Ishikawa (cell line): ENCODE data around the gene TRIM54.

ENCODE experiments used
- CEBPB ChIP-seq: IDR thresholded peaks from 2 replicates; pipeline ENCODE4 v1.6.1; 2012
- CREB1 ChIP-seq: IDR thresholded peaks from 2 replicates; pipeline ENCODE4 v1.6.1; 2012; ENCODE audit warnings: low read depth
- EGR1 ChIP-seq: IDR thresholded peaks from 2 replicates; pipeline ENCODE4 v1.6.1; 2012
- EP300 ChIP-seq: IDR thresholded peaks from 2 replicates; pipeline ENCODE4 v1.6.1; 2012; ENCODE audit warnings: borderline replicate concordance
- FOXM1 ChIP-seq: IDR thresholded peaks from 2 replicates; pipeline ENCODE4 v1.6.1; 2012; ENCODE audit warnings: low read depth, borderline replicate concordance
- MAX ChIP-seq: IDR thresholded peaks from 2 replicates; pipeline ENCODE4 v1.6.1; 2012
- NFIC ChIP-seq: IDR thresholded peaks from 2 replicates; pipeline ENCODE4 v1.6.1; 2012
- RAD21 ChIP-seq: IDR thresholded peaks from 2 replicates; pipeline ENCODE4 v1.6.1; 2012; ENCODE audit warnings: low read depth
- REST ChIP-seq: IDR thresholded peaks from 2 replicates; pipeline ENCODE4 v1.6.1; 2012; ENCODE audit warnings: low read depth, mild to moderate bottlenecking
- TAF1 ChIP-seq: IDR thresholded peaks from 2 replicates; pipeline ENCODE4 v1.6.1; 2012; ENCODE audit warnings: low read depth, mild to moderate bottlenecking
- TCF12 ChIP-seq: IDR thresholded peaks from 2 replicates; pipeline ENCODE4 v1.6.1; 2012; ENCODE audit warnings: low read depth
- TEAD4 ChIP-seq: IDR thresholded peaks from 2 replicates; pipeline ENCODE4 v1.6.1; 2012
- USF1 ChIP-seq: IDR thresholded peaks from 2 replicates; pipeline ENCODE4 v1.6.1; 2012
- YY1 ChIP-seq: IDR thresholded peaks from 2 replicates; pipeline ENCODE4 v1.6.1; 2012; ENCODE audit warnings: low read depth
- ZBTB7A ChIP-seq: IDR thresholded peaks from 2 replicates; pipeline ENCODE4 v1.6.1; 2012; ENCODE audit warnings: low read depth

TRIM54 gene

DNA sequence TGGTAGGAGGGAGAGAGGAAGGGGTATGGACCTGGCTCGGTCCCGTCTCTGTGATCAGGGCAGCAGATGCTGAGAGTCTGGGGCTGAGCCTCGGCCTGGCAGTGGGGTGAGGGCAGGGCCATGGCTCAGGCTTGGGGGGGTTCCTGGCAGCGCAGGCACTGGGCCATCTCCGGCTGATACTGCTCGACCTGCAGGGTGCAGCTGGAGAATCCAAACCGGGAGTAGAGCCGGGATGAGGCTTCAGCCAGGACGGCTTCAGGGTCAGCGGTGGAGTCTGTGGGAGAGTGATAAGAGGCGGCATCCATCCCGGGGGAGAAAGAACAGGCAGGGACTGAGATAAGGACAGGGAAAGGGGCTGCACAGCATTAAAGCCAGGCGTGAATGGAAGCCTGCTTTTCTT, 27.0 kb upstream of the TRIM54 start:
- no peak for TF ChIP-seq CEBPB
- no peak for TF ChIP-seq USF1
- TF ChIP-seq REST = no peak

DNA sequence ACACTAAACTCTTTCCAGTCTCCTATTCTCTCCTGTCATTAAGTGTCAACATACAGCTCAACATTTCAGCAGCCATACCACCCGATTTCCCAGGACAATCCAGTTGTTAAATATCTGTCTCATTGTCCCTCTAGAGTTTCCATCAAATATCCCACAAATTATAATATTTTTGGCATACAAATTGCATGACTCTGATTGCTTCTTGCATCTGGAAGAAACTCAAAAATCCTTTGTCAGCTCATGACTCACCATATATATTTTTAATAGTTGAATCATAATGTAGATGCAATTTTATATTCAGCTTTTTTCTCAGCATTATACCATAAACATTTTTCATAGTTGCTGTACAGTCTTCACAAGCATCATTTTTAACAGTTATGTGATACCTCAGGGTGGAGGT, 26.6 kb upstream of the TRIM54 start:
- TF ChIP-seq TCF12 (no peak), ZBTB7A (no peak), FOXM1 (no peak), TEAD4 (no peak), EP300 (no peak), TAF1 (no peak), NFIC (no peak), USF1 (no peak), CEBPB (no peak), CREB1 (no peak), RAD21 (no peak), EGR1 (no peak)

GRCh38 chr2:27256855-27257454, 25.3 kb upstream of the TRIM54 start:
- TF ChIP-seq ZBTB7A (no peak), TAF1 (no peak), EGR1 (no peak), MAX (no peak), TCF12 (no peak), CREB1 (no peak), NFIC (no peak), REST (no peak), FOXM1 (no peak), YY1 (no peak), CEBPB (no peak)

DNA sequence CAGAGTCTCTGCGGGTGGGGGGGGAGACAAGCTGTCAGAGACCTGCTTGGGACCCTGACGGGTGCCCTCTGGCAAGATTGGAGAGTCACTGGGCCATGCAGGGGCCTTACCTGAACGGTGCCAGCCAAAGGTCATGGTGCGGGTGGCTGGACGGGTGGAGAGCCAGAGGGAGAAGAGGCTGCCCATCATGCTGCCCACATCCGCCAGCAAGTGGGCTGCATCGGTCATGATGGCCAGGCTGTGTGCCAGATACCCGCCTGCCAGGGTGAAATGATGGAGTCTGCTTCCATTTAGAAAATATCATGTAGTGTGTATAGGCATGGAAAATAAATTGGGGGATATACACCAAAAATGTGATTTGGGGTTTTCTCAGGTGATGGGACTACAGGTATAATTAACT, 24.2 kb upstream of the TRIM54 start:
- TF ChIP-seq TCF12 = no peak
- TF ChIP-seq TEAD4 = no peak
- no peak for TF ChIP-seq CEBPB
- no peak for TF ChIP-seq RAD21
- no peak for TF ChIP-seq USF1
- no peak for TF ChIP-seq EGR1
- TF ChIP-seq YY1 = no peak

- TF ChIP-seq CREB1 = no peak
- TF ChIP-seq TEAD4 = no peak
- TF ChIP-seq EP300 = no peak
- no peak for TF ChIP-seq FOXM1
Measured at GRCh38 chr2:27261241-27261925, 20.8 kb upstream of the TRIM54 start.

DNA sequence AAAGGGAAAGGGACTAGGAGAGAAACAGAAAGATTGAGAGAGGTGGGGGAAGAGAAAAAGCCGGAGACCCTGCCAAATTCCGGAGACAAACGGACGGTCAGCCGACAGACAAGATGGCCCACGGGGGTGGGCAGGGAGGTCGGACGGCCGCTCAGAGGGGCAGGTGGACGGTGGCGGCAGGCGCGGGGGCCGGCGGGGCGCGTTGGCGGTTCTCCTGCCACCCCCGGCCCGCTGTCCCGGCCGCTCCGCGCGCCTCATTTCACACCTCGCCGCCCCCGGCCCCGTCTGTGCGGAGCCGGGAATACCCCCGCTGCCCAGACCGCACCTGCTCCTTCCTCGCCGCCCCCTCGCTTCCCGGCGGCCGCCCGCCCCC, 20.3 kb upstream of the TRIM54 start:
- TF ChIP-seq USF1 (no peak), TEAD4 (no peak), RAD21 (no peak), FOXM1 (no peak), CEBPB (no peak), MAX (no peak), TAF1 (no peak), YY1 (no peak), TCF12 (no peak), NFIC (no peak), EGR1 (no peak), REST (no peak), CREB1 (no peak), ZBTB7A (no peak), EP300 (no peak)
